NCI-H1048 (cell line): ENCODE results near the gene ZFP14.
"Not testable (repeated sequence)": the region's sequence is repeated elsewhere in the genome, so short reads cannot be mapped to it uniquely, and the experiment has no call there.

Source experiments
- DNase-seq: peaks from one replicate; lab custom pipeline; 2025; lab: John Stamatoyannopoulos, UW

The ZFP14 gene

DNA sequence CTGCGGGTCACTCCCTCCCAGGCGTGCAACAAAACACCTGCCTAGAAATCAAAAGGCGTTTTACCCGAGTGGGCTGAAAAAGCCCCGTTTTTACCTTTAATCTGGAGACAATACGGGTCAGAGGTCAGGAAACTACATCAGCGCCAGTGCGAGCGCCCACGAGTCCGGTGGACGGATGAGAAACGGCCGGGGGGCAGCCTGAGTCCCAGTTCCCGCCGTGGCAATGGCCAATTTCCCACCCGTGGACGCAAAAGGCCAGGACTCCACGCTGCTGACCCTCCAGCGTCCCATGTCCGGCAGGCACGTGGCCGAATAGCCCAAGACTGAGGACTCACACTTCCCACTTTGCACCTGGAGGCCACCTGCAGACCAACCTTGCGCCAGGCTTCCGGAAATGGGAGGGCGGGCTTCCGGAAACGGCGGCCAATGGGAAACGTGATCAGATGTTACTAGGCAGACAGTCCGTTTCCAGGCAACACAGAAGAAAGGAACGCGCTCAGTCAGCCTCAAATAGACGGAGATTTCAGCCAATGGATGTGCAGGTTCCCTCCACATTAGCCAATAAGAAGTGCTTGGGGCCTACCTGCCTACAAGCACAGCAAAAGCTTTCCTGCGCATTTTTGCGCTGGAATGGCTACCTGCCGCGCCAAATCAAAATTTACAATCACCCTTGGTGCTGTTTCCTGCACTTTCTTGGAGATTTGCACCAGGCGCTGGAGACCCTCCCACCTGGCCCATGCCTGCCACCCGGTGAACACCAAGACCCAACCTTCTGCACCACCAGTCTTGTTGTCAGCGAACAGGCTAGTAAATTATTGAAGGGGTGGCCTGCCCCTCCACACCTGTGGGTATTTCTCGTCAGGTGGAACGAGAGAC lies 47.4 kb downstream of the ZFP14 start:
- DNase-seq, result peak; percentile 59

- no peak for DNase-seq
These were observed 48.8 kb downstream of the ZFP14 start for GRCh38 chr19:36330216-36330615.

DNA sequence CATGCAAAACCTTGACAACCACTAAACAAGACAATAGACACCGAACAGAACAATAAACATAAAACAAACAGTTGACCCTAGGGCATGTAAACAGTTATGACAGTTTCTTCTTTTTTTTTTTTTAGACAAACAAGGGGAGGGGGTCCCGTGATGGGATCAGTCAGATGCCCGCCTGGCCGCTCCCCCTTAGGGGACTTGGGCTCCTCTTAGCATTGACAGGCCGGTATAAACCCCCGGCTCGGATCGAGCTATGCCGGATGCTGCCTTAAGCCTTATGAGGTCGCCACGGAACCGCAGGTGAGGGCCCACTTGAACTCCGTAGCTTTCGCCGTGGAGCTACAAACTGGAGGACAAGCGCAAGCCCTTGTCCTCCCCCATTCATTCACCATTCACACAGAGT lies 49.5 kb downstream of the ZFP14 start:
- DNase-seq, result not testable (repeated sequence)

DNA sequence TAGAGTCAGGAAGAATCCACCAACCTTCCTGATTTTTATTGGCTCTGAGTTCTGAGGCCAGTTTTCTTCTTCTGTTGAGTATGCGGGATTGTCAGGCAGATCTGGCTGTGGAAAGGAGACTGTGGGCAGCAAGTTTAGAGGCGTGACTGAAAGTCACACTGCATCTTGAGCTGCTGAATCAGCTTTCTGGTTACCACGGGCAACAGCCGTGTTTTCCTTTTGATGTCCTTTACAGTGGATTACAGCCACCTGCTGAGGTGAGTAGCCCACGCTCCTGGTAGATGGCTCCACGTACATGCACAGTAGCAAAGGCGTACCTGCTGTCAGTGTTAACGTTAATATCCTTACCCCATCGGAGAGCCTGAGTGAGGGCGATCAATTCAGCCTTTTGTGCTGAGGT lies 52.4 kb downstream of the ZFP14 start:
- not testable (repeated sequence) for DNase-seq

- DNase-seq, result not testable (repeated sequence)
These were observed 63.8 kb downstream of the ZFP14 start for GRCh38 chr19:36315164-36315563.

GRCh38 chr19:36314053-36314452 lies 64.9 kb downstream of the ZFP14 start:
- not testable (repeated sequence) for DNase-seq

GRCh38 chr19:36311098-36311760 lies 67.8 kb downstream of the ZFP14 start:
- not testable (repeated sequence) for DNase-seq

- not testable (repeated sequence) for DNase-seq
These were observed 68.5 kb downstream of the ZFP14 start for GRCh38 chr19:36310416-36310990.

- not testable (repeated sequence) for DNase-seq
These were observed 69.2 kb downstream of the ZFP14 start for GRCh38 chr19:36309759-36310158.

DNA sequence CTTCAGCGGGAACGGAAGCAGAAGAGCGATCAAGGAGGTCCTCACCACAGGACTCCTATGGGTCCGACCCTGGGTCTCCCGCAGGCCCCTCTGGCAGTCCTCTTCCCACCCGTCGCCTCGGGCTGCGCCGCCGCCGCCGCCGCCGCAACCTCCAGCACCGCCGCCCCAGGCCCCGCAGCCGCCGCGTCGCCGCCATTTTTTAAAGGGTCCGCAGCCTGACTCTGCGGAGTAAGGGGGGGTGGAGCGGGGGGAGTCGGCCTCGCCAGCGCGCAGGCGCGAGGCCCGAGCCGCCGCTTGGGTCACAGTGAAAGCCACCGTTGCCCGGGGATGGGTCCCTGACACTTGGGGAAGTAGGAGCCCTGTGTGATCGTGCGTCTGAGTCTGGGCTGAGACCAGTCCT lies 69.7 kb downstream of the ZFP14 start:
- DNase-seq, result not testable (repeated sequence)

- DNase-seq, result not testable (repeated sequence)
These were observed 86.7 kb downstream of the ZFP14 start for GRCh38 chr19:36292317-36292716.
